GM21390 (cell line): Measurements from ENCODE around the gene LSR.

Experiments used
- ATAC-seq: cut with Tn5 transposase; IDR thresholded peaks from one replicate; pipeline ENCODE4 v1.9.1; 2021; ENCODE audit not compliant: unreplicated experiment

LSR gene, protein sequence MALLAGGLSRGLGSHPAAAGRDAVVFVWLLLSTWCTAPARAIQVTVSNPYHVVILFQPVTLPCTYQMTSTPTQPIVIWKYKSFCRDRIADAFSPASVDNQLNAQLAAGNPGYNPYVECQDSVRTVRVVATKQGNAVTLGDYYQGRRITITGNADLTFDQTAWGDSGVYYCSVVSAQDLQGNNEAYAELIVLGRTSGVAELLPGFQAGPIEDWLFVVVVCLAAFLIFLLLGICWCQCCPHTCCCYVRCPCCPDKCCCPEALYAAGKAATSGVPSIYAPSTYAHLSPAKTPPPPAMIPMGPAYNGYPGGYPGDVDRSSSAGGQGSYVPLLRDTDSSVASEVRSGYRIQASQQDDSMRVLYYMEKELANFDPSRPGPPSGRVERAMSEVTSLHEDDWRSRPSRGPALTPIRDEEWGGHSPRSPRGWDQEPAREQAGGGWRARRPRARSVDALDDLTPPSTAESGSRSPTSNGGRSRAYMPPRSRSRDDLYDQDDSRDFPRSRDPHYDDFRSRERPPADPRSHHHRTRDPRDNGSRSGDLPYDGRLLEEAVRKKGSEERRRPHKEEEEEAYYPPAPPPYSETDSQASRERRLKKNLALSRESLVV

DNA sequence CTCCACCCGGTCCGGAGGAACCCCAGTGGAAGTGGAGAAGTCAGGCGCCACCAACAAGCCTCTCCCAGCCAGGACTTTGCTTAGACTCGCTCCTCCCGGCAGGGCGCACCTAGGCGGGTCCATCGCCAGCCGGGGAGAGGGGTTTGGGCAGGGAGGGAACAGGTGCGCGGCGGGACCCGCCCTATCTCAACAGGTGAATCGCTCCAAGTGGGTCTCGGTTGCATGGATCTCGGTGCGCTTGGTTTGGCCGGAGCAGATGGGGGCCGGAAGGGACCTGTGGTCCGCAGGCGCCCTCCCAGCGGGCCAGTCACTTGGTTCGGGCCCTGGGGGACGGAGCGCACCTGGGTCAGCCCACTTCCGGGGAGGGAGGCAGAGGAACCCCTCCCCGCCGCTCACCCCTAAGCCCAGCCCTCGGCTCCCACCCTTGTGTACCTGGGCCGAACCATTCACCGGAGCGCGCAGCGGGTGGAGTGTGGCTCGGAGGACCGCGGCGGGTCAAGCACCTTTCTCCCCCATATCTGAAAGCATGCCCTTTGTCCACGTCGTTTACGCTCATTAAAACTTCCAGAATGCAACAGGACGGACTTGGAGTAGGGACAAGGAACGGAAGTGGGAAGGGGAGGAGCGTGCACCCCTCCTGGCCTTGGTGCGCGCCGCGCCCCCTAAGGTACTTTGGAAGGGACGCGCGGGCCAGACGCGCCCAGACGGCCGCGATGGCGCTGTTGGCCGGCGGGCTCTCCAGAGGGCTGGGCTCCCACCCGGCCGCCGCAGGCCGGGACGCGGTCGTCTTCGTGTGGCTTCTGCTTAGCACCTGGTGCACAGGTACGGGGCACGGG, at the start of gene LSR:
LSR (plus strand) TSS at position 693 of the 836 bp plus-strand sequence; CDS start at position 714, 21 bp downstream.
- peak; percentile 74 for ATAC-seq

DNA sequence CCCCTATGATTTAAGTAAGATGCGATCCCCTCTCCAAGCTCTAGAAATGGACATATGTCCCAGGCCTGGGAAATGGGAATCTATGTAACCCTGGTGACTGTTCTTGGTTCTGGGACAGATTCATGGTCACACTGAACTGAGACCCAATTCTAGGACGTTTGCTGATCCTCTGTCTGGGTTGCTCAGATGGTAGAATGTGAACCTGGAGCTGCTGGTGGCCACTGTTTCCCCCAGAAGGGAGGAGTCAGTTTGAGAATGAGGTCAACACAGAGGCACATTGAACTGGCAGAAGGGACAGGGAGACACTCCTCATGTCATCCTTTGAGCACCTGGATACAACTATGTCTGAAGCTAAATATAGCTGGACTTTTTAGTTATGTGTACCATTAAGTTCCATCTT, 49.3 kb upstream of the LSR start:
- ATAC-seq, result no peak

DNA sequence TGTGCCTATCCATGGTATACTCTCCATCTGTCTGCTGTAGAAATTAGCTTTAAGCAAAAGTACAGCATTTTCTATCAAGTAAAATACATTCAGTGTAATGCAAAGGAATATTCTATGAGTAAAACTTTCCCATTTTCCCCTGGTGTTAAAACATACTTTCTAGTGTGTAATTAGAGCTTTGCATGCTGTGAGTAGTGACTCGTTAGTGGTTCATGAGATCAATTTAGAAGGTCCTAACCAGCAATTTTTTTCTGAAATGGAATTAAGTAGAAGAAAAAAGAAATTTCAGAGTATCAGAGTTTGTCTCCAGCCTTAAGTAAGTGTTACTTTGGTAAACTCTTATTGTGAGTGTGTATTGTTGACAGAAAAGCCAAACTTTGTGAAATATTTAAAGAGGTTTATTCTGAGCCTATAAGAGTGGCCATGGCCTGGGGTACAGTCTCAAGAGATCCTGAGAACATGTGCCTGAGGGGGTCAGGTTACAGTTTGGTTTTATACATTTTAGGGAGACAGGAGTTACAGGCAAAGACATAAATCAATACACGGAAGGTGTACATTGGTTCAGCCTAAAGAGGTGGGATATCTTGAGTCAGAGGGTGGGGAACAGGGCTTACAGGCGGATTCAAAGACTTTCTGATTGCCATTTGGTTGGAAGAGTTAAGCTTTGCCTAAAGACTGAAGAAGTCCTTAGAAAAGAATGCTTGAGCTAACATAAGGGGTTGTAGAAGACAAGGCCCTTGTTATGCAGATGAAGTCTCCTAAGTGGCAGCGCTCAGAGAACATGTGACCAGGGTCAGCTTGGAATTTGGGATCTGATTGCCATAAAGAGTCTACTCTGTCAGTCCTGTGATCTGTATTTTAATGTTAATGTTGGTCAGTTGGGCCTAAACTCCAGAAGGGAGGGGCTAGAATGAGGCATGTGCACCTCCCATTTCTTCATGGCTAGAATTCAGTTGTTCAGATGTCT, 45.8 kb upstream of the LSR start:
- no peak for ATAC-seq

DNA sequence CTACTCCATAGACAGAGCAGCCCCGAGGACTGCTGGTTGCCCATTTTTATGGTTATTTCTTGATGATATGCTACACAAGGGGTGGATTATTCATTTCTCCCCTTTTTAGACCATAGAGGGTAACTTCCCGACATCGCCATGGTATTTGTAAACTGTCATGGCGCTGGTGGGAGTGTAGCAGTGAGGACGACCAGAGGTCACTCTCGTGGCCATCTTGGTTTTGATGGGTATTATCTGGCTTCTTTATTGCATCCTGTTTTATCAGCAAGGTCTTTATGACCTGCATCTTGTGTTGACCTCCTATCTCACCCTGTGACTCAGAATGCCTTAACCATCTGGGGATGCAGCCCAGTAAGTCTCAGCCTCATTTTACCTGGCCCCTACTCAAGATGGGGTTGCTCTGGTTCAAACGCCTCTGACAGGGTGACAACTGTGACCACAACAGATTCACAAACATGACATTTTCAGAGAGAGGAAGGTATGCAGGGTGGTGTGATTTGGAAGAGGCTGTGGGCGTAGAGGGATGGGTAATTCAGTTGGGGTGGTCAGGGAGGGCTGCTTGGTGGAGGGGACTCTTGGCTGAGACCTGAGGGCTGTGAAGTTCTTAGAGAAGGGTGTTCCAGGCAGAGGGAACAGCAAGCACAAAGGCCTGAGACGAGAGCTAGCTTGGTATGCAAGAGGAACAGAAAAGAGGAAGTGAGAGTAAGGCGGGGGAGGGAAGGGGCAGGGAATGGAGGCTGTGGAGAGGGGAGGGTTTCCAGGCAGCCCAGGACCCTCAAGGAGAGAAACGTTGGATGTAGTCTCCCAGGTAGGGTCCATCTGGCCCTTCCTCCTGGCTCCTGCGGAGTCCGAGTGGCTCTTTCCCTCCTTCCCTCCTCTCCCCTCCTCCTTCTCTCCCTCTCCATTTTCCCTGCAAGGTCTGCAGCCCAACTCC, 43.7 kb upstream of the LSR start:
- ATAC-seq, result peak; percentile 81

DNA sequence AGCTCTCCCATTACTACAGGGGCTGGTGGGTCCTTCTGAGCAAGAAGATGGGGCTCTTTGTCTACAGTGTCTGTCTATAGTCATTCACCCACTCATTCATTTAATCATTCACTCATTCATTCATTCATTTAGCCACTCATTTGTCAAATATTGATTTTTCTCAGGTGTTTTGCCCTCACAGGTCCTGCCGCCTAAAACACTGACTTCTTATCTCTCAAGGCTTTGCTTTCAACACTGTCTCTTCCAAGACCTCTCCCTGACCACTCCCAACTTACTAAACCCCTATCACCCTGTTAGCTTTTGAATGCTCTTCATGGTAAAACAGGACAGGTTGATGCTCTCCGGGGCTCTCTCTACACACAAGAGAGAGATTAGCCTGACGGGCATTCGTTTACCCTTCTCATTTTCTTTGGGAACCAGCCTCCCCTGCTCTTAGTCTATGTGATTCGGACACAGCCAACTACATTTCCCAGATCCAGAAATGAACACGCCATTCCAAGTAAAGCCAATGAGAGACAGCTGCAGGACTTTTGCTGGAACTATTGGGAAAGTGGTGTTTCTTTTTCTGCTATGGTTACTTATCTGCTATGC, 43.0 kb upstream of the LSR start:
- ATAC-seq, result no peak

DNA sequence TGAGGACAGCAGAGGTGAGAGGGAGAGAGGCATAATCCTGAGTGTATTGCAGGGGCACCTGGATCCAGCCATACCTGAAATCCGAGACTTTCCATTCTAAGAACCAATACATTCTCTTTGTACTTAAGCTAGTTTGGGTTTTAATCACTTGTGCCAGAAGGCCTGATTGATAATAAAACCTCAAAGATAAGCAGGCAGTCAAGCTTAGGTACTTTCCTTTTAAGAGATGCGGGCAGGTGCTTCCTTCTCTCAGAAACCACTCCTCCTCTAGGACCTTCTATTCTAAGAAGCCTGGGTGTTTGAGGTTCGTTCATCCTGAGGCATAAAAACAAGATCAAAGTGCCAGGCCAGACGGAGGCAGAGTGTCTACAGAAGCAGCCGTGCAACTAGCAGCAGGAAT, 42.4 kb upstream of the LSR start:
- ATAC-seq, result no peak

DNA sequence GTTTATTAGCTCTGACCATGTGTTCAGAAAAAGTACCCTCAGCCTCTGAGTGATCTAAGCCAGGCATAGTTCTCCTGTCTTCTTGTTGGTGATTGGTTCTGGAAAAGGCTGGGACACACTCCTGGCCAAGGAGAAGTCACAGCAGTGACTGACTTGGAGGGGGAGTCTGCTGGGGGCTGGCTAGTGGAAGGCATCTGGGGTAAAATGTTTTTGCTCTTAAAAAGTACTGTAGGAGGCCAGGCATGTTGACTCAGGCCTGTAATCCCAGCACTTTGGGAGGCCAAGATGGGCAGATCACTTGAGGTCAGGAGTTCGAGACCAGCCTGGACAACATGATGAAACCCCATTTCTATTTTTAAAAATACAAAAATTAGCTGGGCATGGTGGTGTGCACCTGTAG, 41.9 kb upstream of the LSR start:
- ATAC-seq, result no peak

DNA sequence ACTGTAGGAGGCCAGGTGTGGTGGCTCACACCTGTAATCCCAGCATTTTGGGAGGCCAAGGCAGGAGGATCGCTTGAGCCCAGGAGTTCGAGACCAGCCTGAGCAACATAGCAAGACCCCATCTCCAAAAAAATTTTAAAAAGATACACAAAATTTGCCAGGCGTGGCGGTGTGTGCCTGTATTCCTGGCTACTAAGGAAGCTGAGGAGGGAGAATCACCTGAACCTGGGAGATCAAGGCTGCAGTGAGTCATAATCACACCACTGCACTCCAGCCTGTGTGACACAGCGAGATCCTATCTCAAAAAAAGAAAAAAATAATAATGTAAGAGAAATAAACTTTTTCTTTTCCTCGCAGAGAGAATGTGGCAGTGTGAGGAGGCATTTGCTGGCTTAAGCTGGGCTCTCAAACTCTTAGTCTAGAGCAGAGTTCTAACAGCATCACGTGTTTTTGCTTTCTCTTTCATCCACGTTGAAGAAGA, 41.4 kb upstream of the LSR start:
- ATAC-seq, result no peak

DNA sequence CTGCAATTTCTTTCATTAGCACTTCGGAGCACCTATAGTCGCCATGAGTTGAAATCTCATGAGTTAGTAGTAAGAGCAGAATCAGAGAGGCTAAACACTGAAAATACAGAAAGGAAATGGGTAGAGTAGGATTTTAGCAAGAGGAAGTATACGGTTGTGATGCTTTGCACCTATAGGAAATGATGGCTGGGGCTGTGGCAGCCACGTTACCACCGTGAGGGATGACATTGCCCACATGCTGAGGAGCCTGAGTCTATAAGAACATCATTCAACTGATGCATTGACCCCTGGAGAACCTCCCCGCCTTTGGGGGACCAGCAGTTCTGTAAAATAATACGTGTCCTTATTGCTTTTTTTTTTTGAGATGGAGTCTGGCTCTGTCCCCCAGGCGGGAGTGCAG, 40.7 kb upstream of the LSR start:
- ATAC-seq, result no peak

DNA sequence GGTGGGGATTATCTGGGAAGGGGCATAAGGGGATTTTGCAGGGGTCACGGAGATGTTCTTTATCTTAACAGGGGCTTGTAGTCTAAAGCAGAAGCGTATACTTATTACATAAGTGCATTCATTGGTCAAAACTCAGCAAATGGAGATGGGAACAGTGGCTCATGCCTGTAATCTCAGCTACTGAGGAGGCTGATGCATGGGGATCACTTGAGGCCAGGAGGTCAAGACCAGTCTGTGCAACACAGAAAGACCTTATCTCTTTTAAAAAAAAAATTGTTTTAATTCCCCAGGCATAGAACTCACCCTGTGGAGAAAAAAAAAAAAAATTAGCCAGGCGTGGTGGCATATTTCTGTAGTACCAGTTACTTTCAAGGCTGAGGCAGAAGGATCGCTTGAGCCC, 39.2 kb upstream of the LSR start:
- ATAC-seq, result no peak

DNA sequence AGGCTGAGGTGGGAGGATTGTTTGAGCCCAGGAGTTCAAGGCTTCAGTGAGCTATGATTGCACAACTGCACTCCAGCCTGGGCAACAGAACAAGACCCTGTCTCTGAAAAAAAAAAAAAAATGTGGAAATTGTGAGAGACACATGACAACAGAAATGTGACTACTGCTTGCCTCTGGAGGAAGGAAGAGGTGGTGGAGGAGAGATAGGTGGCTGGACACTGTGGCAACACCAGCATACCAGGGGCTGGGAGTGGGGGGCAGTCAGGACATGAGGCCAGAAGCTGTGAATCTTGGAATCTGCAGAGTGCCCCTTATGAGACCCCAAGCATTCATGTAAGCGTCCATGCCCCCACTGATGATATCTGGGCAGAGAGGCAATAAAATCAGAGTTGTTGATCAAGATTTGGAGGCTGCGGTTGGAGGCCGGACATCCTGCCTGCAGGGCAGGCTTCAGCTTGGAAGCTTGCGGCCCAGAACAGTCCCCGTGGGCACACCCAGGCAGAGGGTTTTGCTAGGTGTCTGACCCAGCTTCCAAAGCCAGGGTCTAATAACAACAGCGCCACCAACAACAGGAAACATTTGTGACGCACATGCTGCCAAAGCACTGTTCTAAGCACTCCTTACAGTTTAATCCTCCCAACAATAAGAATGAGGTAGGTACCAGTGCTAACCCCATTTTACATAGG, 37.1 kb upstream of the LSR start:
- ATAC-seq, result no peak

DNA sequence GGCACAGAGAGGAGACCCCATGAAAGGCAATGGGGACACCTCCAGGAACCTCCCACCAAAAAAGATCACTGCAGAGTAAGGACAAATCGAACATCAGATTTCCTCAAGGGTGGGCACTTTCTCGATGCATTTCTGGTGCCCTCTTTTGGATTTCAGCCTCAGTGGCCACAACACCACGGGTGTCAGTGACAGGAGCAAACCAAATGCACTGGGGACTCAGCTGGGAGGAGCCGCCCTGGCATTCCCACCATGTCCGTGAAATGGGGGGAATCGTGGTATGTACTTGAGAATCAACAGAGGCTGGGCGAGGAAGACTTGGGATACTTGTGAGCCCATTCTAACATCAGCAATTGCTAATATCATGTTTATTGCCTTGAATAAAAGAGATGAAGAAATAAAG, 36.6 kb upstream of the LSR start:
- ATAC-seq, result no peak

DNA sequence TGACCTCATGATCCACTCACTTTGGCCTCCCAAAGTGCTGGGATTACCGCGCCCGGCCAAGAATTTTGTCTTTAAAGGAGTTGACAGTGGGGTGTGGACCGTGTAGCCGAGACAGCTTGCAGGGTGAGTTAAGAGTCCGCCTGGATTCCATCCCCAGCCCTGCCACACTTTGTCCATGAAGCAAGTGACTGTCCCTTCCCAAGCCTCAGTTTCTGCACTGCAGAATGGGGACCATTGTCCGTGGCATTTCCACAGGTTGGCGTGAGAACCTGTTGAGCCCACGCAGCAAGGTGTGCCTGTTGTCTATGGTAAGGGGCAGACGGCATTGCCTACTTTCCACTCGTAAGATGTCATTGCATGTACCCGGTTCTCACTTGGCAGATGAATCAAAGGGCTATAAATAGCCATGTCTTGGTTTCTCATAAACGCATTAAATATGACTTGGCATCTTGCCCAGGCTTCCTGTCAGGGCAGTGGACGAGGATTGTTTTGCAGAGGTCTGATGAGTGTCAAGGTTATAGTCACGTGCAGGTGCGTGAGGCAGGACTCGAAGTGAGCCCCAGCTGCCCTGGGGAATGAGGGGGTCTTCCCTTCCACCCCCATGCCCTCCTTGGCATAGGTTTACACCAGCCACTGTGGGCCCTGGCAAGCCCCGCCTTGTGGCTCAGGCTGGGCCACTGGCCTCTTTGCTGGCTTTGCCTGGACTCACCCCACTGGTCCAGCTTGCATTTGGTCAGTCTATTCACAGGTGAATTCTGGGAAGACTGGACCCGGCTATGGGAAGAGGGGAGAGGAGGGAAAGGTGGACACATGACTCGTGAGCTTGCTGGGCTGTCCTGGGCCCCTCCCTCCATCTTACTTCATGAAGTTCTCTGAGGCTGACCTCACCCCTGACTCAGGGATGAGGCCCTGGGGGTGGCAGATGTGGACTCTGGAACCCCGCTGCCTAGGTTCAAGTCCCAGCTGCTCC, 34.9 kb upstream of the LSR start:
- no peak for ATAC-seq

DNA sequence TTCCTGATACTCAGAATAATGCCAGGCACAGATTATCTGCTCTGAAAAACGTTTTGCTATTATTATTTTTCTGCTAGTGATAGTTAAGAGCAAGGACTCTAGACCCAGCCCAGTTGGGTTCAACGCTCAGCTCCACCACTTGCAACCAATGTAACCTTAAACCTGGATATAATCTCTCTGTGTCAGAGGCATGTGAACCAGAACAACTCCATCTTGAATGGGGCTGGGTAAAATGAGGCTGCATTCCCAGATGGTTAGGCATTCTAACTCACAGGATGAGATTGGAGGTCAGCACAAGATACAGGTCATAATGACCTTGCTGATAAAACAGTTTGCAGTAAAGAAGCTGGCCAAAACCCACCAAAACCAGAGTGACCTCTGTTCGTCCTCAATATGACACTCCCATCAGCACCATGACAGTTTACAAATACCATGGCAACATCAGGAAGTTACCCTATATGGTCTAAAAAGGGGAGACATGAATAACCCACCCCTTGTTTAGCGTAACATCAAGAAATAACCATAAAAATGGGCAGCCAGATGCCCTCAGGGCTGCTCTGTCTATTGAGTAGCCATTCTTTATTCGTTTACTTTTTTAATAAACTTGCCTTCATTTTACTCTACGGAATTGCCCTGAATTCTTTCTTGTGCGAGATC, 33.9 kb upstream of the LSR start:
- ATAC-seq, result no peak

DNA sequence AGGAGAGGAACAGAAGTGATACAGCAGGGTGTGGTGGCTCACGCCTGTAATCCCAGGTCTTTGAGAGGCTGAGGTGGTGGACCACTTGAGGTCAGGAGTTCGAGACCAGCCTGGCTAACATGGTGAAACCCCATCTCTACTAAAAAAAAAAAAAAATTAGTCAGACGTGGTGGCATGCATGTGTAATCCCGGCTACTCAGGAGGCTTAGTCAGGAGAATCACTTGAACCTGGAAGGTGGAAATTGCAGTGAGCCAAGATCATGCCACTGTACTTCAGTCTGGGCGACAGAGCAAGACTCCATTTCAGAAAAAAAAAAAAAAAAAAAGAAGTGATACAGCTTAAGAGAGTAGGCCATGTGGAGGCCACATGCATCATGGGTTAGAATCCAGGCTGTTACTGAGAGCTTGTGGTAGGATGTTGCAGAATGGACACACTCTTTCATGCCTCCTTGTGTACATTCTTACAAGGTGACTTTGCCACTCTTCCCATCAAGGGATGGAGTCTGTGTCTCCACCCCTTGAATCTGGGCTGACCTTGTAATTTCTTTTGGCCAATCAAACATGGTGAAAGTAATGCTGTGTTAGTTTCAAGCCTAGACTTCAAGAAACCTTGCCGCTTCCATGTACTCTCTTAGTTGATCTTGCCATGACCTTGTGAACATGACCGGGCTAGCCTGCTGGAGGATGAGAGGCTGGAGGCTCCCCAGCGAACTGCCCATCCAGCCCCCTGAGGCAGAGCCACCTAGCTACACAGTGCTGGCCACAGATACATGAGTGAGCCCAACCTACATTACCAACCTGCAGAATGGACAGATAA, 32.6 kb upstream of the LSR start:
- ATAC-seq, result no peak
